Measurements from ENCODE around the gene PPP4R3B.

Gene PPP4R3B

GRCh38 chr2:55567298-55567697, 50.1 kb downstream of the PPP4R3B start:
- no peaks in the 10 kb centered on the region for H3K79me2 ChIP-seq (ENCODE audit: insufficient read depth, low read length)
- H3K4me1 ChIP-seq (ENCODE audit: insufficient read depth, low read length), result peaks cover 18% of the 10 kb centered on the region
- peaks cover 70% of the 10 kb centered on the region for H3K36me3 ChIP-seq (ENCODE audit: insufficient read depth, low read length)
- H2AFZ ChIP-seq (ENCODE audit: low read depth, low read length), result no peak overlapping the region
- no peaks in the 10 kb centered on the region for H3K27me3 ChIP-seq (ENCODE audit: insufficient read depth, low read length, poor library complexity)
- ATAC-seq (ENCODE audit: insufficient read depth, low read depth), result no peak
- no peak overlapping the region for H3K27ac ChIP-seq (ENCODE audit: low read length)
- H3K9me3 ChIP-seq (ENCODE audit: insufficient read depth, low read length, severe bottlenecking), result peaks cover 3% of the 10 kb centered on the region
- H4K20me1 ChIP-seq (ENCODE audit: insufficient read depth, low read length), result no peaks in the 10 kb centered on the region
- no peak overlapping the region for H3K4me3 ChIP-seq (ENCODE audit: low read depth in 1 of 2, low read length in 2 of 2)
- H3K4me2 ChIP-seq (ENCODE audit: insufficient read depth, low read length), result no peak overlapping the region
- no peak for DNase-seq
- TF ChIP-seq, protein P1, sequence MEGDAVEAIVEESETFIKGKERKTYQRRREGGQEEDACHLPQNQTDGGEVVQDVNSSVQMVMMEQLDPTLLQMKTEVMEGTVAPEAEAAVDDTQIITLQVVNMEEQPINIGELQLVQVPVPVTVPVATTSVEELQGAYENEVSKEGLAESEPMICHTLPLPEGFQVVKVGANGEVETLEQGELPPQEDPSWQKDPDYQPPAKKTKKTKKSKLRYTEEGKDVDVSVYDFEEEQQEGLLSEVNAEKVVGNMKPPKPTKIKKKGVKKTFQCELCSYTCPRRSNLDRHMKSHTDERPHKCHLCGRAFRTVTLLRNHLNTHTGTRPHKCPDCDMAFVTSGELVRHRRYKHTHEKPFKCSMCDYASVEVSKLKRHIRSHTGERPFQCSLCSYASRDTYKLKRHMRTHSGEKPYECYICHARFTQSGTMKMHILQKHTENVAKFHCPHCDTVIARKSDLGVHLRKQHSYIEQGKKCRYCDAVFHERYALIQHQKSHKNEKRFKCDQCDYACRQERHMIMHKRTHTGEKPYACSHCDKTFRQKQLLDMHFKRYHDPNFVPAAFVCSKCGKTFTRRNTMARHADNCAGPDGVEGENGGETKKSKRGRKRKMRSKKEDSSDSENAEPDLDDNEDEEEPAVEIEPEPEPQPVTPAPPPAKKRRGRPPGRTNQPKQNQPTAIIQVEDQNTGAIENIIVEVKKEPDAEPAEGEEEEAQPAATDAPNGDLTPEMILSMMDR (IDR thresholded peaks at IDR 0.05; ENCODE audit: borderline replicate concordance, extremely low read depth, low read length, poor library complexity, severe bottlenecking), result no peak
- no peak for TF ChIP-seq EZH2 (IDR thresholded peaks at IDR 0.05; ENCODE audit: borderline replicate concordance, low read depth, low read length, severe bottlenecking)
- no peak overlapping the region for H3K9ac ChIP-seq (ENCODE audit: low read depth, low read length)

DNA sequence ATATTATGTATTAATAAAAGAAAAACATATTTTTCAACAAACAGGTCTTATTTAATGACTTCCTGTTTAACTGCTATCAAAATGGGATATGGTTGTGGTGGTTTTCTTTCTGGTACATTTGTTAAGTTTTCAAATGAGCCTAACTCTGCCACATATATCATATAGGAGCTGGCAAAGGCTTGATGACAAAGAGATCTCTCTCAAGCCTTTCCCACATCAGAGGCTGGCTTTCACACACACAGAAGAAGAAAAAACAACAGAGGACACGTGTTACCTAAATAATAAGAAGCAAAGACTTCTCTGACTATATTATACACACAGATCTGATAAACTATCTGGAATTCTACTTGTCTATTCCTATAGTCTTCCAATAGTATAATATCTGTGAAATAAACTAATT, 51.8 kb downstream of the PPP4R3B start:
- H3K27me3 ChIP-seq (ENCODE audit: insufficient read depth, low read length, poor library complexity), result no peaks in the 10 kb centered on the region
- no peak overlapping the region for H3K9ac ChIP-seq (ENCODE audit: low read depth, low read length)
- no peak overlapping the region for H3K4me3 ChIP-seq (ENCODE audit: low read depth in 1 of 2, low read length in 2 of 2)
- DNase-seq, result peak; percentile 47
- ATAC-seq (ENCODE audit: insufficient read depth, low read depth), result peak; percentile 97
- peaks cover 12% of the 10 kb centered on the region for H3K9me3 ChIP-seq (ENCODE audit: insufficient read depth, low read length, severe bottlenecking)
- H3K27ac ChIP-seq (ENCODE audit: low read length), result no peak overlapping the region
- H2AFZ ChIP-seq (ENCODE audit: low read depth, low read length), result no peak overlapping the region
- H4K20me1 ChIP-seq (ENCODE audit: insufficient read depth, low read length), result no peaks in the 10 kb centered on the region
- H3K79me2 ChIP-seq (ENCODE audit: insufficient read depth, low read length), result no peaks in the 10 kb centered on the region
- H3K4me2 ChIP-seq (ENCODE audit: insufficient read depth, low read length), result no peak overlapping the region
- peaks cover 84% of the 10 kb centered on the region for H3K36me3 ChIP-seq (ENCODE audit: insufficient read depth, low read length)
- H3K4me1 ChIP-seq (ENCODE audit: insufficient read depth, low read length), result peaks cover 18% of the 10 kb centered on the region
- no peak for TF ChIP-seq EZH2 (IDR thresholded peaks at IDR 0.05; ENCODE audit: borderline replicate concordance, low read depth, low read length, severe bottlenecking)
- TF ChIP-seq, protein P1 (IDR thresholded peaks at IDR 0.05; ENCODE audit: borderline replicate concordance, extremely low read depth, low read length, poor library complexity, severe bottlenecking), result no peak

DNA sequence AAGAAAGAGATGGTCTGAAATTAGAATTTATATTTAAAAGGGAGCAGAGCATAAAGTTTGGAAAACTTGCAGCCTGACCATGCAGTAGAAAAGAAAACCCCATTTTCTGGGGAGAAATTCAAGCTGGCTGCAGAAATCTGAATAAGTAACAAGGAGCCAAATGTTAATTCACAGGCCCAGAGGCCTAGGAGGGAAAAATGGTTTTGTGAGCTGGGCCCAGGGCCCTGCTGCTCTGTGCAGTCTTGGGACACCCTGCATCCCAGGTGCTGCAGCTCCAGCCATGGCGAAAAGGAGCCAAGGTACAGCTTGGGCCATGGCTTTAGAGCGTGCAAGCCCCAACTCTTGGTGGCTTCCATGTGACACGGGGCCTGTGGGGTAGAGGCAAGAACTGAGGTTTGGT, 56.6 kb downstream of the PPP4R3B start:
- peaks cover 86% of the 10 kb centered on the region for H3K36me3 ChIP-seq (ENCODE audit: insufficient read depth, low read length)
- ATAC-seq (ENCODE audit: insufficient read depth, low read depth) (no peak), DNase-seq (no peak)
- TF ChIP-seq EZH2 (IDR thresholded peaks at IDR 0.05; ENCODE audit: borderline replicate concordance, low read depth, low read length, severe bottlenecking), result no peak
- TF ChIP-seq, protein P1 (IDR thresholded peaks at IDR 0.05; ENCODE audit: borderline replicate concordance, extremely low read depth, low read length, poor library complexity, severe bottlenecking), result no peak
- H3K4me1 ChIP-seq (ENCODE audit: insufficient read depth, low read length), result peaks cover 7% of the 10 kb centered on the region
- H3K4me3 ChIP-seq (ENCODE audit: low read depth in 1 of 2, low read length in 2 of 2), result no peak overlapping the region
- no peak overlapping the region for H3K4me2 ChIP-seq (ENCODE audit: insufficient read depth, low read length)
- no peaks in the 10 kb centered on the region for H3K27me3 ChIP-seq (ENCODE audit: insufficient read depth, low read length, poor library complexity)
- H3K9me3 ChIP-seq (ENCODE audit: insufficient read depth, low read length, severe bottlenecking), result peaks cover 12% of the 10 kb centered on the region
- H4K20me1 ChIP-seq (ENCODE audit: insufficient read depth, low read length), result no peaks in the 10 kb centered on the region
- no peak overlapping the region for H3K27ac ChIP-seq (ENCODE audit: low read length)
- H2AFZ ChIP-seq (ENCODE audit: low read depth, low read length), result no peak overlapping the region
- no peaks in the 10 kb centered on the region for H3K79me2 ChIP-seq (ENCODE audit: insufficient read depth, low read length)
- no peak overlapping the region for H3K9ac ChIP-seq (ENCODE audit: low read depth, low read length)

- TF ChIP-seq, protein P1 (IDR thresholded peaks at IDR 0.05; ENCODE audit: borderline replicate concordance, extremely low read depth, low read length, poor library complexity, severe bottlenecking), result no peak
- TF ChIP-seq EZH2 (IDR thresholded peaks at IDR 0.05; ENCODE audit: borderline replicate concordance, low read depth, low read length, severe bottlenecking), result no peak
Observed at GRCh38 chr2:55556809-55557208, 60.6 kb downstream of the PPP4R3B start.

More at GRCh38 chr2:55556809-55557208, 60.6 kb downstream of the PPP4R3B start:
- H3K4me3 ChIP-seq (ENCODE audit: low read depth in 1 of 2, low read length in 2 of 2), result no peak overlapping the region
- H3K36me3 ChIP-seq (ENCODE audit: insufficient read depth, low read length), result peaks cover 78% of the 10 kb centered on the region
- DNase-seq (no peak), ATAC-seq (ENCODE audit: insufficient read depth, low read depth) (no peak)
- no peaks in the 10 kb centered on the region for H3K4me1 ChIP-seq (ENCODE audit: insufficient read depth, low read length)
- H3K9me3 ChIP-seq (ENCODE audit: insufficient read depth, low read length, severe bottlenecking), result peaks cover 8% of the 10 kb centered on the region
- H3K27me3 ChIP-seq (ENCODE audit: insufficient read depth, low read length, poor library complexity), result no peaks in the 10 kb centered on the region
- H2AFZ ChIP-seq (ENCODE audit: low read depth, low read length), result no peak overlapping the region
- no peaks in the 10 kb centered on the region for H4K20me1 ChIP-seq (ENCODE audit: insufficient read depth, low read length)
- H3K79me2 ChIP-seq (ENCODE audit: insufficient read depth, low read length), result no peaks in the 10 kb centered on the region
- H3K27ac ChIP-seq (ENCODE audit: low read length), result no peak overlapping the region
- no peak overlapping the region for H3K4me2 ChIP-seq (ENCODE audit: insufficient read depth, low read length)
- no peak overlapping the region for H3K9ac ChIP-seq (ENCODE audit: low read depth, low read length)
